T1000 (cell line): ENCODE measurements around the gene LHFPL3.

Experiments used
- DNase-seq: peaks from one replicate; lab custom pipeline; 2025; ENCODE audit warnings: mixed read lengths; lab: John Stamatoyannopoulos, UW

The LHFPL3 gene

DNA sequence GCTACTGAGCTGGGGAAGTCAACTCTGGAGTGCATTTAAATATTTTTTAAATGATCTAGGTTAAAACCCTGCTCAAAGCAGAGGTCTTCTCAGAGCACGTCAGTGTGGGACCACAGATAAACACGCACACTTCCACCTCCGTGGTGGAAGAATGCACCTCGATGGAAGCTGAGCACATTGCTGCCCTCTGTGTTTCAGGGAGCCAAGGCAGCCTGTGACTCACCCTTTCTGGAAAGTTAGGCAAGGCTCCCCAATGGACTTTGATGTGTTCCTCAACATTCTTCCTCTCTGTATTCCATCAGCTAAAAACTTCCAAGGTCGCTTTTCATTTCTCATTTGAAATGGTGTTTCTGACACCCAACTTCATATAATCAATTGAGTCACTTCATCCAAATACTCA, 514.8 kb downstream of the LHFPL3 start:
- no peak for DNase-seq

DNA sequence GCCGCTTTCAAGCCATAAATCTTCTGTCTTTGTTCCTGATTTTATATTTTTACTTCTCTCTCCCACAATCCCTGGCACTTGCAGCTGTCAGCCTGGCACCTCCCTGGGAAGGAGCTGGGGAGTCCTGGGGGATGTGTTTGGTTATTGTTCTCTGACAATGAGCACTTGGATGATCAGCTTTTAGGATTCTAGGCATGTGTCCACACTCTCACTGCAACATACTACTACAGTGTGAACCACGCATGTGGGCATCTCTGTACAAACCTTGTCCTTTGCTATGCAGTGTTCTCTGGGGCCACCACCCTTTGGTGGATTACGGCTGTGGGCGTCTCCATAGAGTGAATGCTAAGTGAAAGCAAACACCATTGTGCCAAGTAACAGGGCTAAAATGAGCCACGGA, 517.2 kb downstream of the LHFPL3 start:
- no peak for DNase-seq

GRCh38 chr7:104846731-104847130, 518.3 kb downstream of the LHFPL3 start:
- no peak for DNase-seq

- peak; percentile 16 for DNase-seq
These were observed 520.0 kb downstream of the LHFPL3 start for GRCh38 chr7:104848138-104848990.

DNA sequence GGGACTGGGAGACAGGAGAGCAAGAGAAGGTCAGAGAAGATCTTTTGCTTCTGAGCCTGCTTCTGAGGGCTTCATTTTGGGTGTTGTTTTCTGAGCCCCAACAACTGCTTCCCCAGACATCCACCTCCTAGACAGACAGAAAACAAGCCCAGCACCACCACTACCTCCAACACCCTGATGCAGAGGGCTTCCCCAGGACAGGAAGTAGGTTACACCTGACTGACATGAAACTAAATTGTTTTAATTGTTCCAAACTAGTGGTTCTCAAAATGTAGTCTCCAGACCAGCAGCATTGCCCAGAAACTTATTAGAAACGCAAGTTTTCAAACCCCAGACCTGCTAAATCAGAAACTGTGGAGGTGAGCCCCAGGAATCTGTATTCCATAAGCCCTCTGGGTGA, 522.0 kb downstream of the LHFPL3 start:
- no peak for DNase-seq

DNA sequence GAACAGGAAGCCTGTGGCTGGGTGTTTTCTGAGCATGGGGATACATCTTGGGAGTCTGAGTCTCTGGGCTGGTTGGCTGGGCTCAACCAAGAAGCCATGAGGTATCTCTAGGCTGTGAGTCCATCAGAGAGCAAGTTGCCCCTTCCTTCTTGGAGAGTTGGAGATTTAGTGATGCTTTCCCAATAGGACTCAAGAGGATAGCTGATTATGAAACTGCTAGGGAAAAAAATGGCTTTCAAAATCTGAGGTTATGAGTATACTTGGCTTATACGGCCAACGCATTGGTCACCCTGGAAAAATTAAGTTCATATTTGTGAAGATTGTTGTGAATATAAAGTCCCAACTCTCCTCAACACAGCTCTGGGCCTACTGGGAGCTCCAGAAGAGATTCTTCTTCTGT, 522.9 kb downstream of the LHFPL3 start:
- no peak for DNase-seq

- DNase-seq = no peak
These were observed 524.0 kb downstream of the LHFPL3 start for GRCh38 chr7:104852386-104852785.

DNA sequence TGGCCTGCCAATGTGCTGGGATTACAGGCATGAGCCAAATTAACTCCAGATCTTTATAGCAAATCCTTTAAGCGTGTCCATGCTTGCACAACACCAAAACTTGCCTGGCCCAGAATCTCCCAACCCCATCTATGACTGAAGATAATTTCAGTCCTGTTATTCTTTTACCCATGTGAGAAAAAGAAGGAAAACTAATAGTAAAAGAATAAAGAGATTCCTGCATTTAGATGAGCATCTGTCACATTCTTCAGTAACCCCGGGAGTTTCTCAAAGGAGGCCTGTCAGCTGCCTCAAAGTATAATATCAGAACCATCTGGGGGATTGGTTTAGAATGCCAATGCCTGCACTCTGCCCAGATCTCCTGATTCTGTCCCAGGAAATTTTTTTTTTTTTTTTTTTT, 527.5 kb downstream of the LHFPL3 start:
- no peak for DNase-seq

- DNase-seq = no peak
These were observed 529.3 kb downstream of the LHFPL3 start for GRCh38 chr7:104857458-104858425.

- no peak for DNase-seq
These were observed 531.5 kb downstream of the LHFPL3 start for GRCh38 chr7:104859754-104860426.

DNA sequence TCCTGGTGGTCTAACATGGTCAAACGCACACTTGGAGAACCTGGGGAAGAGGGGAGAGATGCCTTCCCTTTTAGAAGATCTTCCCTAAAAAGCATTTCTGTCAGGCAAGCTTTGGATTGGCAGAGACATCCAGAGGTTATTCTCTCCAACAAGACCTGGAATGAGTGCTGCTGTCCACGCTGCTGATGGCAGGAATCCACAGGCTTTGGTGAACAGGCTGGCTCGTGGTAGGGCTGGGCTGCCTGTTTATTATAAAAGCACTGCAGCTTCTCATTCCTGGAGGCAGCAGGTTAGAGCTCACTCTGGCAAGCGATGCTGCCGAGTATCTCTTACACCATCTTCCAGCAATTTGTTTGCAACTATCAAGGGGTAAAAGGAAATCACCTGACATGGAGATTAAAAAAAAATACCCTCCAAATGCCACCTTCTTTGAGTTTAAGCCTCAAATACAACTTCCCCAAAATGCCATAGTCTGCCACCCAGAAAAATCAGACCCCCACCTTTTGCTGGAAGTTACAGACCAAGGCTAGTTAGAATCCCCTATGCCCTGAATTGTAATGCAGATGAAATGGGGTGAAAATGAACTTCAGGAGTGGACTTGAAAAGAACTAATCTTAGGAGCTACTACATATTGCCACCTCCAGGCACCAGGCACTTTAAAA, 533.5 kb downstream of the LHFPL3 start:
- no peak for DNase-seq

GRCh38 chr7:104862719-104863118, 534.3 kb downstream of the LHFPL3 start:
- no peak for DNase-seq

GRCh38 chr7:104873401-104873800, 545.0 kb downstream of the LHFPL3 start:
- no peak for DNase-seq

DNA sequence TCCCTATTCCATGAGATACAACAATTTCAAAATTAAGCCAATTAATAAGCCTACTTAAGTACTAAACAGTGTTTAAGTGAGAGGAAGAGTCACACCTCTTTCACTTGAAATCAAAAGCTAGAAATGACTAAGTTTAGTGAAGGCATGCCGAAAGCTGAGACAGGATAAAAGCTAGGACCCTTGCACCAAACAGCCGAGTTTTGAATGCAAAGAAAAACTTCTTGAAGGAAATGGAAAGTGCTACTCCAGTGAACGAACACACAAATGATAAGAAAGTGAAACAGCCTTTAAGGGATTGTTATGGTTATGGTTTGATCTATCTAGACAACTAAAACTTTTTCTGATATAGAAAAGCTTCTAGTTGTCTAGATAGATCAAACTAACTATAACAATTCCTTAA, 550.2 kb downstream of the LHFPL3 start:
- no peak for DNase-seq

DNA sequence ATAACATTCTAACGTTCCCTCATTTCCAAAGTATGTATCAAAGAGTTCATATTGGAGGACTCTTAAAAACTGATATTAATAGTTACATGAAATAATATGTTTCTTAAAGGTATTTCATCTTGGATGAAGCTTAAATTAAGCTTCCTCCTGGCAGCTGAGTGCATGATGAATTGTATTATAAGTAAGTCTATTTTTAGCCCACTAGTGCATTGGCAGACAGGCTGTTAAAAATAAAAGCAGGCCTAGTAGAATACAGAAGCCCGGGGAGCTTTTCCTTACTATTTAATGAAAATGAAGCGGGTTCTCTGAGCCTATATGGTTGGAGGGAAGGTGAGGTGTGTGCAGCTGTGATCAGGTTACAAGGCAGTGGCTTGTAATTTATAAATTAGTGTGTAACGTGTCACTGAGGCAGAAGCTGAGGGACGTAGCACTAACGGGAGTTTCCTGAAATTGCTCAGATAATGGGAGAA, 554.9 kb downstream of the LHFPL3 start:
- DNase-seq = no peak

GRCh38 chr7:104883718-104884452, 555.5 kb downstream of the LHFPL3 start:
- DNase-seq = peak; percentile 1

- DNase-seq = no peak
These were observed 558.2 kb downstream of the LHFPL3 start for GRCh38 chr7:104886651-104887050.

- no peak for DNase-seq
These were observed 561.8 kb downstream of the LHFPL3 start for GRCh38 chr7:104890216-104890615.

DNA sequence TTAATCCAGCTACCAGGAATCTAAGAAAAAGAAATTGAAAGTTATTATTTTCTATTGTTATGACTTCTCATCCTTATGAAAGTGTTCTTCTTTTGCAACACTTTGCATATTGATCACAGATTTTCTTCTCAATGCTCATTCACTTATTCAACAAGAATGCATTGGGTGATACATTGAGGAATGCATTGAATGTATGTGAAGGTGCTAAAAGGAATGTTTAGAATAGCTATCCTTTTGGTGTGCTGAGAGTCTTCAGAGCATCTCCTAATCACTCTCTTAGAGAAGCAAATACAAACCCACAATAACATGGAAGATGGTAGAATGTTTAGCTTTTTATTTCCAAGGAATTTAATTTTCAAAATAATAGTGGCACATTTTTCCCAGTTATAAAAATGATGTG, 563.5 kb downstream of the LHFPL3 start:
- no peak for DNase-seq

DNA sequence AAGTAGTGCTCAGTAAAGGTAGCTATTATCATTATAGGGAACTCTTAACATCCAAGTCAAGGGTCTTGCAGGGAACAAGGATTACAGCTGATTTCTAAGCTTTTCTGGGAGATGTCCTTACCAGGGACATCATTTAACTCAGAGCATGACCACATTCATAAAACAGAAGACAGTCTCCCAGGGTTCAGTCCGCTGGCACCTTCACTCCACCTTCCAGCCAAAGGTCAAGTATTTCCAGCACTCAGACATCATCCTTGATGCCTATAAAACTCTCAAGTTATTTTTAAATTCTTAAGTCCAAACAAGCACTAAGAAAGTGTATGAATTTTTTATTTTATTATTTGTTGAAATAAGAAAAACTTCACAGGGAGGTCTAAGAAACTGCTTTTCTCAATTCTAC, 565.9 kb downstream of the LHFPL3 start:
- no peak for DNase-seq
